Spinal cord (tissue), 10 donors: ENCODE data around the gene KYNU. TPM values are rescaled to one million over a fixed set of nuclear protein-coding genes. Genes with fewer than 3 reads are reported as not detected.
"Not testable (repeated sequence)": the region's sequence is repeated elsewhere in the genome, so short reads cannot be mapped to it uniquely, and the experiment has no call there.

ENCODE experiments used
- DNase-seq, 6 donors: peaks; one replicate each; pipeline versions ENCODE4 v3.0.0 to v3.0.0-alpha.2; 2013 to 2015; ENCODE audit warnings: low spot score in 6 of 6, low read depth in 4 of 6
- H3K27ac ChIP-seq: one replicate; pipeline ENCODE4 v1.5.1; 2013; ENCODE audit warnings: low read depth, low read length, control low read depth
- H3K27me3 ChIP-seq: one replicate; pipeline ENCODE4 v1.6.1; 2013; ENCODE audit warnings: low read length; ENCODE audit not compliant: control insufficient read depth, insufficient read depth
- H3K36me3 ChIP-seq: one replicate; pipeline ENCODE4 v1.6.1; 2013; ENCODE audit warnings: low read length; ENCODE audit not compliant: control insufficient read depth, insufficient read depth
- H3K4me1 ChIP-seq: one replicate; pipeline ENCODE4 v1.6.1; 2013; ENCODE audit warnings: low read length; ENCODE audit not compliant: control insufficient read depth, insufficient read depth
- H3K4me3 ChIP-seq: one replicate; pipeline ENCODE4 v1.5.1; 2013; ENCODE audit warnings: low read depth, low read length, control low read depth
- H3K9me3 ChIP-seq: one replicate; pipeline ENCODE4 v1.6.1; 2013; ENCODE audit warnings: low read length; ENCODE audit not compliant: control insufficient read depth, insufficient read depth
- WGBS: methylation state at CpG from one replicate; pipeline ENCODE4 v1.1.5; 2013; ENCODE audit warnings: missing lambda C conversion rate; ENCODE audit not compliant: insufficient coverage; 5-methylcytosine and 5-hydroxymethylcytosine counted together
- polyA plus RNA-seq, 2 donors: library from polyadenylated mRNA; unstranded; fragments of 120-200 nt; gene quantifications; one replicate each; pipeline ENCODE4 v1.2.1, GENCODE V29; 2013; ENCODE audit not compliant: insufficient read length in 2 of 2
- total RNA-seq, 2 donors: library from RNA; depleted of rRNA in 1 of 2; stranded (reverse); fragments of 120-200 nt in 1 of 2; fragments of >200 nt in 1 of 2; gene quantifications; one replicate each; pipeline versions ENCODE4 v1.2.3 to v1.2.4, GENCODE V29; 2013 to 2014
- donor health status: healthy.

The KYNU gene
- total and polyA plus RNA-seq, 4 donors = 0.39 to 2.4 (median 1.2) TPM

DNA sequence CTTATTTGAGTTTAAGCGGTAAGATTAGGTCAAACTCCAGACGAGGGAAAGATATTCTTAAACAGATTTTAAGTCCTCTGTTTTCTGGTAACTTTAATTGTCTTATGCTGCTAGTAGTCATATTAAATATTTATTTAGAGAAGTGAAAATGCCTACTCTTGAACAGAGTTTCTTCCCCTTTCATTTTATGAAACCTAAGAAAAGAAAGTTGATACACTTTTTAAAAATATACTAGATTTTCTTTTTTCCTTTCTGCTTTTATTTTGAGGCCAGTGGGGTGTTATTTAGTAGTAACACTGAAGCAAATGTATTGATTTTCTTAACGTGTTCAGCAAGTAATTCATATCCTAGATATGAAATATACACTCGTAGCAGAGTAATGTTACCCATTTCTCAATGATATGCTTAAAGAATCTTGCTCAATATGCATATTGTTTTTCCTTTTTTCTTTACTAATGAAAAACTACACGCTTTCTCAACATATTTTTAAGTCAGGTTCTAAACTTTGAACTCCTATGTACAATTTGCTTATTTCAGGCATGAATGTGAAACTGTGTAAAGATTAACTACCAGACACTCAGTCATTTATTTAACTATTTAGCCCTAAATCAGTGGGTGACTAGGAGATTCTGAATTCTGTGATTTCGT is 691 bp downstream of the KYNU start:
- Histone ChIP-seq H3K27me3 (no peaks in the 10 kb centered on the region), H3K9me3 (no peaks in the 10 kb centered on the region), H3K4me1 (no peaks in the 10 kb centered on the region), H3K4me3 (no peak overlapping the region), H3K36me3 (no peaks in the 10 kb centered on the region), H3K27ac (no peak overlapping the region)
- WGBS = no CpG with 5 or more reads among the region's 6 CpGs
- no peak for DNase-seq

DNA sequence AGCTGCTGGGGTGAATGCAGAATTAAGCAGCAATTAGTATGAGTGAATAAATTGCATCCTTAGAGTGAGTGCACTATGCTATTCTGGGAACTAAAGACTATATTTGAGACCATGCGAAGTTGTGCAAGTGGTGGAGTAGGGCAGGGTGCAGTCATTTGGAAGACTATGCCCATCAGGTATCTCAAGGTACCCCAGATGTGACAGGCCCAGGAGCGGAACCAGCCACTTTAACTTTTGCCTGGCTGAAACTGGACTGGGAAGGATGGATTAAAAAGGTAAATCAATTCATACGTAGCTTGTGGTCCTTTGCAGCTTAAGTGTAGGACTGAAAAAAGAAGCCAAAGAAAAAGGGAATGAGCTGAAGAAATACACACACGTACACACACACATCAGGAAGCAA is 1.7 kb downstream of the KYNU start:
- H3K9me3 ChIP-seq = no peaks in the 10 kb centered on the region

DNA sequence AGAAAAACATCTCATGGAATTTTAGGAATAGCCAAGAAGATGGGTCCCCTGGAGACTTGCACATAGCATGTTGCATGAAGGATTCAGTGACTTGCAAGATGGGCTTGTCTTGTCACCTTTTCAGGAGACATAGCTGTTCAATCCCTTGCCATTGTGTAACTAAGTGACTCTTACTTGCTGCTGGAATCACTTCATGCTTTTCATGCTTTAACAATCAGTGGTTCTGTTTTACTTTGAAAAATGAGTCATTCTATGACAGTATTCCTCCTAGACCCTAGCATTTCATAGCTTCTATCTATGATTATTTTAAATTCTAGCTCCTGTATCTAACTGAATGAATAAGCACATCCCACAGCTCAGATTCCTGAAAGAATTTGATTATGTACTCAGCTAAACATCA is 2.8 kb downstream of the KYNU start:
- H3K27me3 ChIP-seq = no peaks in the 10 kb centered on the region
- H3K4me1 ChIP-seq = no peaks in the 10 kb centered on the region
- H3K27ac ChIP-seq = no peak overlapping the region
- H3K4me3 ChIP-seq = no peak overlapping the region
- H3K36me3 ChIP-seq = no peaks in the 10 kb centered on the region
- H3K9me3 ChIP-seq = no peaks in the 10 kb centered on the region
- DNase-seq = no peak

More for the DNA sequence above, 1.7 kb downstream of the KYNU start:
- no peak for DNase-seq
- H3K27ac ChIP-seq = no peak overlapping the region
- no peaks in the 10 kb centered on the region for H3K36me3 ChIP-seq
- H3K4me1 ChIP-seq = no peaks in the 10 kb centered on the region
- WGBS = 91% methylated on average over 2 of the region's 4 CpGs
- no peaks in the 10 kb centered on the region for H3K27me3 ChIP-seq
- H3K4me3 ChIP-seq = no peak overlapping the region

DNA sequence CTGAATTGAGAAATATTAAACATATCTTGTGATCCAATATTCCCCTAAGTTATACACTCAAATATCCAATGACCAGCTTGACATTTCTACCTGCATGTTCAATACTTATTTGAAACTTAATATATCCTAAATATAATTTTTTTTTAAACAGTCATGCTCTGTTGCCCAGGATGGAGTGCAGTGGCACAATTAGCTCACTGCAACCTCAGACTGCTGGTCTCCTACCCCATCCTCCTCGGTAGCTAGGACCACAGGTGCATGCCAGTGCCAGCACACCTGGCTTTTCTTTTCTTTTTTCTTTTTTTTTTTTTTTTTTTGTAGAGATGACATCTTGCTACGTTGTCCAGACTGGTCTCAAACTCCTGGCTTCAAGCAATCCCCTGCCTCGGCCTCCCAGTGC is 4.2 kb downstream of the KYNU start:
- H3K27ac ChIP-seq = no peak overlapping the region
- H3K4me3 ChIP-seq = no peak overlapping the region
- 94% methylated on average over 2 of the region's 3 CpGs for WGBS
- H3K9me3 ChIP-seq = no peaks in the 10 kb centered on the region
- no peak for DNase-seq
- H3K27me3 ChIP-seq = no peaks in the 10 kb centered on the region
- no peaks in the 10 kb centered on the region for H3K4me1 ChIP-seq
- H3K36me3 ChIP-seq = no peaks in the 10 kb centered on the region

DNA sequence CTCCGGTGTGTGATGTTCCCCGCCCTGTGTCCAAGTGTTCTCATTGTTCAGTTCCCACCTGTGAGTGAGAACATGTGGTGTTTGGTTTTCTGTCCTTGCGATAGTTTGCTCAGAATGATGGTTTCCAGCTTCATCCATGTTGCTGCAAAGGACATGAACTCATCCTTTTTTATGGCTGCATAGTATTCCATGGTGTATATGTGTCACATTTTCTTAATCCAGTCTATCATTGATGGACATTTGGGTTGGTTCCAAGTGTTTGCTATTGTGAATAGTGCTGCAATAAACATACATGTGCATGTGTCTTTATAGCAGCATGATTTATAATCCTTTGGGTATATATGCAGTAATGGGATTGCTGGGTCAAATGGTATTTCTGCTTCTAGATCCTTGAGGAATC is 5.0 kb downstream of the KYNU start:
- not testable (repeated sequence) for H3K27me3 ChIP-seq, H3K4me1 ChIP-seq, DNase-seq, H3K9me3 ChIP-seq, H3K36me3 ChIP-seq, H3K4me3 ChIP-seq, H3K27ac ChIP-seq
- no CpG with 5 or more reads among the region's 3 CpGs for WGBS

DNA sequence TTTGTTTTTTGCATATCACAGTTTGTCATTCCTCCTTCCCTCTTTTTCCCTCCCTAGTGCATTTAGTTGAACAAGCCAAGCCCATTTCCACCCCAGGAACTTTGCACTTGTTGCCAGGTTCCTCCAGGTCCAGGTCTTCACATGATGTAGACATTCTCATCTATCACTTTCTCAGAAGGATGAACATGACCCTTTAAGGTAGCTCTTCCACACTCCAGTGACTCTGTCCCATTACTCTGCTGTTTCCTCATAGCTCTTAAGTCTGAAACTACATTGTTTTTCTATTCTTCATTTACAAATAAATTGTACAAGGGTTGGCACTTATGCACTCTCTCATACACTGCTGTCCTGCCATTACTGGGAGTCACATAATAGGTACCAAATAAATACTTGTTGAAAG is 6.1 kb downstream of the KYNU start:
- no peaks in the 10 kb centered on the region for H3K36me3 ChIP-seq
- no peaks in the 10 kb centered on the region for H3K9me3 ChIP-seq
- no peaks in the 10 kb centered on the region for H3K4me1 ChIP-seq
- H3K27ac ChIP-seq = no peak overlapping the region
- no peaks in the 10 kb centered on the region for H3K27me3 ChIP-seq
- no peak for DNase-seq
- H3K4me3 ChIP-seq = no peak overlapping the region

DNA sequence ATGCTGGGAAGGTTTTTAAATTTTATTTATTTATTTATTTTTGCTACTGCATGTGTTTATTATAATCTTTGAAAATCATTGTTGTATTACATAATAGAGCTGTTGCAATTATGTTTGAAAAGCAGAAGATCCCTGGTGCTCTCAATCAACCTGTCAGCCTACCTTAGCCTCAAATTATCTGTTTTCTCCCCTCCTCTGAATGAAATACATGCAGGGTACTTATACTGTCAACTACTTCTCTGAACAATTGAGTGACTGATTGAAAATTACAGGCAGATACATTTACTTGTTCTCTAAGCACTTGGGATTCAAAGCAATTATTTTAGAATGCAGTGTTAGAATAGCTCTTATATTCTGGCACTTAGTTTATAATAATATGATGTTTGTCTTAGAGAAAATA is 8.1 kb downstream of the KYNU start:
- no peaks in the 10 kb centered on the region for H3K36me3 ChIP-seq
- H3K27ac ChIP-seq = no peak overlapping the region
- no peak overlapping the region for H3K4me3 ChIP-seq
- DNase-seq = no peak
- H3K27me3 ChIP-seq = no peaks in the 10 kb centered on the region
- no peaks in the 10 kb centered on the region for H3K9me3 ChIP-seq
- no peaks in the 10 kb centered on the region for H3K4me1 ChIP-seq

DNA sequence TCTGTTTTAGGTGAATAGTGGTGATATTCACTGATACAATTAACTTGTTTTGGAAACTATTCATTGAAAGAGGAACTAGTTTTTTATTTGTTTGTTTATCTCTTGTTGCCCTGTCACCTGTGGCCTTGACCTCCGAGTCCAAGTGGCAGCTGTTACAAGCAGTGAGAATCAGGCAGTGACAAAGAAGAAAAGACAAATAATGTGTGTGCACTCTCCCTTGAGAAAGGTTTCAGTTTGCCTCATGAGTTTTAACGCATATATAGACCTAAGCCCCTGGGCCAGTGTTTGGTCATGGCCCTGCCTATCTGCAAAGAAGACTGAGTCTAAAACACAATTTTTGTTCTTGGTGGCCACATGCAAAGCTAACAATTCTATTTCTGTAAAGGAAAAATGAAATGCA is 15.3 kb downstream of the KYNU start:
- no peaks in the 10 kb centered on the region for H3K36me3 ChIP-seq
- H3K9me3 ChIP-seq = no peaks in the 10 kb centered on the region
- H3K27ac ChIP-seq = no peak overlapping the region
- no peaks in the 10 kb centered on the region for H3K4me1 ChIP-seq
- H3K4me3 ChIP-seq = no peak overlapping the region
- 83% methylated on average over 1 of the region's 2 CpGs for WGBS
- no peak for DNase-seq
- no peaks in the 10 kb centered on the region for H3K27me3 ChIP-seq

DNA sequence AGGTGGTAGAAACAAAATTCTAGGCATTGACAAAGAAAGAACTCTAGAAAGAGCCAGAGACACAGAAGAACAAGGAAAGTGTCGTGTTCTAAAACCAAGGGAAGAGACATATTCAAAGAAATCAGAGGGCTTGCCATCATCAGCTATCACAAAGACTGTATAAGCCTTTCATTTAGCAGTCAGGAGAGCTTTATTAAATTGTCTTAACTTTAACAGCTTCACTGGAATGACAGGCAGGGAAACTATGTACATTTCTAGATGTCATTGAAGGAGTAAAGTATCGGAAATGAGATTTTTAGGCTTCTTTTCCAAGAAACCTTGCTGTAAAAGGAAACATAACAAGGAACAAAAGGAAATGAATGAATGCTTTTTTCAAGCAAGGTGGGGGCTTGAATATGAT is 15.8 kb downstream of the KYNU start:
- no peaks in the 10 kb centered on the region for H3K36me3 ChIP-seq
- H3K4me1 ChIP-seq = no peaks in the 10 kb centered on the region
- no peak overlapping the region for H3K4me3 ChIP-seq
- H3K27me3 ChIP-seq = no peaks in the 10 kb centered on the region
- no peak overlapping the region for H3K27ac ChIP-seq
- H3K9me3 ChIP-seq = no peaks in the 10 kb centered on the region
- no peak for DNase-seq
- 100% methylated on average over 1 of the region's 2 CpGs for WGBS

DNA sequence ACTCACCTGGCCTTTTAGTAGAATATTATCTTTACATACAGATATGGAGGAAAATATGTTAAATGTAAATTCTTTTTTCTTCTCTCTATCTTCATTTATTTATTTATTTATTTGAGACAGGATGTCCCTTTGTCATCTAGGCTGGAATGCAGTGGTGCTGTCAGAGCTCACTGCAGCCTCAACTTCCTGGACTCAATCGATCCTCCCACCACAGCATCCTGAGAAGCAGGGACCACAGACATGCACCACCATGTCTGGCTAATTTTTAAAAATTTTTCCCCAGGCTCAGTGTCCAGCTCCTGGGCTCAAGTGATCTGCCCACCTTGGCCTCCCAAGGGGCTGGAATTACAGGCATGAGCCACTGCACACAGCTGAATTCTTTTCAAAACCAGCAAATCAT is 20.3 kb downstream of the KYNU start:
- no peaks in the 10 kb centered on the region for H3K27me3 ChIP-seq
- H3K4me3 ChIP-seq = no peak overlapping the region
- DNase-seq = no peak
- 83% methylated on average over 1 of the region's 1 CpG for WGBS
- no peak overlapping the region for H3K27ac ChIP-seq
- no peaks in the 10 kb centered on the region for H3K4me1 ChIP-seq
- no peaks in the 10 kb centered on the region for H3K36me3 ChIP-seq
- no peaks in the 10 kb centered on the region for H3K9me3 ChIP-seq
